Left ventricle myocardium inferior (tissue), 1 donor: ENCODE measurements around the gene SYNE1. TPM values are rescaled to one million over a fixed set of nuclear protein-coding genes. Genes with fewer than 3 reads are reported as not detected.

Source experiments
- DNase-seq: peaks from one replicate; pipeline ENCODE4 v3.0.0-alpha.2; 2020
- H3K27ac ChIP-seq: fragments of 200-600 bp; replicated peaks from 2 replicates; pipeline ENCODE4 v1.8.0; 2021
- H3K27me3 ChIP-seq: fragments of 200-600 bp; 2 replicates; pipeline ENCODE4 v1.8.0; 2021; ENCODE audit warnings: low read depth
- H3K36me3 ChIP-seq: fragments of 200-600 bp; 2 replicates; pipeline ENCODE4 v1.8.0; 2021
- H3K4me1 ChIP-seq: fragments of 200-600 bp; 2 replicates; pipeline ENCODE4 v1.8.0; 2021
- H3K4me3 ChIP-seq: fragments of 200-600 bp; 2 replicates; pipeline ENCODE4 v1.8.0; 2021; ENCODE audit warnings: mild to moderate bottlenecking, moderate library complexity
- H3K9me3 ChIP-seq: fragments of 200-600 bp; replicated peaks from 2 replicates; pipeline ENCODE4 v1.8.0; 2021
- CTCF ChIP-seq: fragments of 200-600 bp; IDR thresholded peaks from 2 replicates; pipeline ENCODE4 v1.8.0; 2021; ENCODE audit warnings: antibody characterized with exemption, mild to moderate bottlenecking, borderline replicate concordance
- intact Hi-C: fragments of 100-400 bp; cut with micrococcal nuclease; formaldehyde crosslinking; loops from one replicate; pipeline ENCODE4 v1.11.0; 2022
- total RNA-seq: library from RNA; stranded (reverse); fragmentation: NEBNext Ultra II Directional; extraction: Animal tissue kit (Norgen Biotek cat#: 25700); gene quantifications from one replicate; pipeline ENCODE4 v1.2.1, GENCODE V29; 2021
- donor health status: DM: no; HTN: yes; CAD: no; lungs with severe emphysema.

The SYNE1 gene
- total RNA-seq, 1 donor from 2014 or later: 105 TPM

GRCh38 chr6:152161501-152161900 is 475.7 kb downstream of the SYNE1 start:
- Histone ChIP-seq H3K4me3 (no peak overlapping the region), H3K4me1 (peaks cover 22% of the 10 kb centered on the region), H3K27me3 (no peaks in the 10 kb centered on the region), H3K9me3 (no peaks in the 10 kb centered on the region), H3K36me3 (peaks cover 74% of the 10 kb centered on the region), H3K27ac (no peak overlapping the region)
- intact Hi-C loops: no loop called here
- DNase-seq: no peak
- no peak for TF ChIP-seq CTCF

DNA sequence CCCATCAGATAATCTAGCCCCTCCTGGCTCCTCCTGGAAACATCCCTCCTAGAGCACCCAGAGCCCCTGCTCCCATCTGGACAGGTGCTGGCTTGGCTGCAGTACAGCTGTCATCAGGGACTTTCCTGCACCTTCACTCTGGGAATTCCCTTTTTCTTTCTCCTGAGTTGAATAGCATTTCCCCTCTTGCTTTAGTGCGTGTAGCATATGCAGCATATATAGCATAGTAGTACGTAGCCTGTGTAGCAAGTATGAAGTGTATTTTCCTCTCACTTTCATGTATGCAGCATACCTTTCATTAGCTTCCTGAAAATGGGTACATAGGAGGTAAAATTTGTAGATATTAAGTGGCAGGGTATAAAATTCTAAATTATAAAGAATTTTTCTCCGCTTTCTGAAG is 476.8 kb downstream of the SYNE1 start:
- Histone ChIP-seq H3K36me3 (peaks cover 78% of the 10 kb centered on the region), H3K4me1 (peaks cover 20% of the 10 kb centered on the region), H3K9me3 (no peaks in the 10 kb centered on the region), H3K4me3 (no peak overlapping the region), H3K27me3 (no peaks in the 10 kb centered on the region), H3K27ac (no peak overlapping the region)
- no peak for TF ChIP-seq CTCF
- no peak for DNase-seq
- intact Hi-C loops: no loop called here

DNA sequence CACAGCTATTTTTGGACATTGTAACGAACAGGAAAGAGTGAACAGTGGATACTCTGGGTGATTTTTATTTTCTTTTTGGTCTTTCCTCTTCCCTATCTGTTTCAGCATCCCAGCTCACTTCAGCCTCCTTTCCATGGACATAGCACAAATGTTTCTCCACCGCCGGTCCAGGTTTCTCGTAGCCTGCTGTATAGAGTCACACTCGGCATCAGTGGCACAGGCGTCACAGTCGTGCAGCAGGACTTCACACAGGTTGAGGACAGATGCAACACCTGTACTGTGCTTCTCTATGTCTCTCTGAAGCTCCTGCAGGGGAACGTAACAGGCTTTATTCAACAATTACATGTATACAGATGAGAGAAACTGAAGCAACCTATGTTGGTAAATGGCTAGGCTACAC is 481.4 kb downstream of the SYNE1 start:
- no peak overlapping the region for H3K4me3 ChIP-seq
- H3K36me3 ChIP-seq: peaks cover 95% of the 10 kb centered on the region
- intact Hi-C loops: no loop called here
- H3K9me3 ChIP-seq: no peaks in the 10 kb centered on the region
- no peak overlapping the region for H3K27ac ChIP-seq
- no peak for DNase-seq
- H3K27me3 ChIP-seq: no peaks in the 10 kb centered on the region
- TF ChIP-seq CTCF: no peak
- H3K4me1 ChIP-seq: peaks cover 11% of the 10 kb centered on the region

DNA sequence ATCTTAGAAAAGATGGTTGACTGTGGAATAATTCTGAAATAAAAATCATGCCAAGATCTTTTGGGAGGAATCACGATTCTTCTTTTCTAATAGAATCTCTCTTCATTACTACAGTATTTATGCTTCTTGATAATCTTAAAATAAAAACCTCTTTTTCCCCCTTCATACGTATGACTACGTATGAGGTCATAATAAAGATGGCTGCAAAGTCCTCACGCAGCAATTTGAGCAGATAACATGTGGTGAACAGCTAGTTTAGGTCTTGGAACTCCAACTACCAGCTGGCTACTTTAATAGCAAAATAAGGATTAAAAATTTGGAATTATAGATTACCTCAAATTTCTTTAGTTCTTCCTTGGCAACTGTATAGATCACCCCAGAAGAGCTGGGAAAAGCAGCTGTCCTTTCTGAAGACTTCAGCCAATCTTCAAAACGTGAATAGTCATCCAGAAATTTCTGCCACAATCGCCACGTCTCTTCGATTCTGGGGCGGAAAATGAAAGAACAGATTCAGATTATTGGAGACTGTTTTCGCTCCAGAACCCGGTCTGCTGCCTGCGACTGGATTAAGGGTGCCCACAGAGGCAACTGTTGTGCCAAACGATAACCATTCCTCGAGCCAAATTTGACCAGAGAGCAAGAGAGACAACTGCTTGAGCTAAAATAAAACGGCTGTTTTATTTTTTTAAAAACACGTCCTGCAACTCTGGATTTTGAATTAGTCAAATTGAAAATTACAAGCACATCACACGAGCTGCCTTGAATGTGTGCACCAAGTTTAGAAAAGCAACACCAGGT is 482.4 kb downstream of the SYNE1 start:
- intact Hi-C loops: no loop called here

DNA sequence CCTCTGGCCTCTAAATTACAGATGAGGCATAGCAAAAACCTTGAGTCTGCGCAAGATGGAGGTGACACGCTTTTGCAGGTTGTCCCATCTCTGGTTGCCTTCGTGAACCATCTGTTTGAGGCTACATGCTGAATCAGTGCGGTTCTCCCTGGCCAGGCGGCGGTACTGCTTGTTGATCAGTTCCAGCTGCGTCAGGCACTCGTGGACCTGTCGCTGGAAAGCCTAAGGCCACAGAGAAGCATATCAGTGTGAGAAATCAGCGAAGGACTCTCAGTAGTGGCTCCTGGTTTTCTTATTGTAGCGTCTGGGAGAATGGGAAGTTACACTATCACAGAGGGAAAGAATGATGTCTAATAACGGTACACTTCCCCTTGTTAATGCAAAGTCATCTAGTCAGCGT is 485.2 kb downstream of the SYNE1 start:
- no peak for TF ChIP-seq CTCF
- Histone ChIP-seq H3K4me1 (peaks cover 30% of the 10 kb centered on the region), H3K4me3 (no peak overlapping the region), H3K27me3 (no peaks in the 10 kb centered on the region), H3K27ac (no peak overlapping the region), H3K36me3 (peaks cover 99% of the 10 kb centered on the region), H3K9me3 (no peaks in the 10 kb centered on the region)
- no peak for DNase-seq
- intact Hi-C loops: no loop called here

More for the DNA sequence above, 482.4 kb downstream of the SYNE1 start:
- Histone ChIP-seq H3K27me3 (no peaks in the 10 kb centered on the region), H3K36me3 (peaks cover 95% of the 10 kb centered on the region), H3K27ac (no peak overlapping the region), H3K4me3 (no peak overlapping the region), H3K9me3 (no peaks in the 10 kb centered on the region), H3K4me1 (peaks cover 16% of the 10 kb centered on the region)
- no peak for DNase-seq
- no peak for TF ChIP-seq CTCF
